Endothelial cell of umbilical vein (primary cell): Measurements from ENCODE around the gene MMP21. TPM values are rescaled to one million over a fixed set of nuclear protein-coding genes. Genes with fewer than 3 reads are reported as not detected.

Experiments
- BruUV-seq: library from RNA; stranded (reverse); fragments of 400-500 nt; replicated peaks from 2 replicates; lab custom pipeline; 2021; lab: Mats Ljungman, UMichigan
- CTCF ChIA-PET: fragments of 300-600, 350-600 bp; sonication (Branson Sonifier 250); formaldehyde crosslinking; loops from one replicate; lab custom pipeline; 2021; ENCODE audit warnings: antibody characterized with exemption, inconsistent platforms; lab: Charles Lee
- POLR2A ChIA-PET: fragments of 300-600, 350-600 bp; sonication (Branson Sonifier 250); formaldehyde crosslinking; loops from one replicate; lab custom pipeline; 2021; ENCODE audit warnings: antibody characterized with exemption, inconsistent platforms; lab: Charles Lee
- DNase-seq: peaks from one replicate; pipeline ENCODE4 v3.0.0-alpha.2; 2011; ENCODE audit warnings: low read depth, low spot score
- FAIRE-seq: peaks from 2 replicates; lab custom pipeline; 2011; peaks lifted over from hg19 to GRCh38; lab: Jason Lieb, UNC
- H2AFZ ChIP-seq: 2 replicates; pipeline ENCODE4 v1.6.0; 2012; ENCODE audit warnings: low read depth, low read length, control low read depth, inconsistent platforms
- H3K27ac ChIP-seq: 2 replicates; pipeline ENCODE4 v1.5.1; 2011; ENCODE audit warnings: low read depth, mild to moderate bottlenecking, control low read depth, low read length, moderate library complexity; ENCODE audit not compliant: insufficient read depth
- H3K27me3 ChIP-seq, 2 experiments: 2 replicates each; pipeline versions ENCODE4 v1.6.0 to v1.6.1; 2011; ENCODE audit warnings: low read length in 2 of 2, mixed read lengths in 1 of 2; ENCODE audit not compliant: control insufficient read depth in 2 of 2, insufficient read depth in 2 of 2
- H3K36me3 ChIP-seq, 2 experiments: 2 replicates in 1 of 2; 3 replicates in 1 of 2; pipeline ENCODE4 v1.5.1; 2011; ENCODE audit warnings: low read length in 2 of 2, mild to moderate bottlenecking in 1 of 2, moderate library complexity in 1 of 2; ENCODE audit not compliant: control insufficient read depth in 2 of 2, insufficient read depth in 2 of 2; ENCODE audit errors: extremely low read depth in 1 of 2
- H3K4me1 ChIP-seq: 3 replicates; pipeline ENCODE4 v1.5.1; 2011; ENCODE audit warnings: mild to moderate bottlenecking, low read length; ENCODE audit not compliant: control insufficient read depth, insufficient read depth; ENCODE audit errors: extremely low read depth
- H3K4me2 ChIP-seq: 2 replicates; pipeline ENCODE4 v1.6.1; 2011; ENCODE audit warnings: low read length, control low read depth, mixed read lengths; ENCODE audit not compliant: insufficient read depth
- H3K4me3 ChIP-seq, 3 experiments: fragments of 200-600 bp in 1 of 3; sonication (generic), shearing (Covaris generic) in 1 of 3; replicated peaks in 1 of 3; 2 replicates each; pipeline ENCODE4 v1.5.1; 2011 to 2016; ENCODE audit warnings: control low read depth in 3 of 3, low read length in 3 of 3, mild to moderate bottlenecking in 2 of 3, inconsistent platforms in 1 of 3, low read depth in 1 of 3, moderate library complexity in 1 of 3; ENCODE audit not compliant: insufficient read depth in 1 of 3
- H3K79me2 ChIP-seq: 2 replicates; pipeline ENCODE4 v1.6.0; 2012; ENCODE audit warnings: low read length, inconsistent platforms; ENCODE audit not compliant: control insufficient read depth, insufficient read depth
- H3K9ac ChIP-seq: replicated peaks from 2 replicates; pipeline ENCODE3; 2011; ENCODE audit warnings: low read length, control low read depth; ENCODE audit not compliant: insufficient read depth; ENCODE audit errors: extremely low read depth
- H3K9me1 ChIP-seq: replicated peaks from 3 replicates; pipeline ENCODE4 v1.6.0; 2011; ENCODE audit warnings: mild to moderate bottlenecking, low read length; ENCODE audit not compliant: control insufficient read depth, insufficient read depth; ENCODE audit errors: extremely low read depth
- H3K9me3 ChIP-seq: replicated peaks from 2 replicates; pipeline ENCODE4 v1.5.1; 2012; ENCODE audit warnings: low read length, inconsistent platforms; ENCODE audit not compliant: control insufficient read depth, insufficient read depth
- H4K20me1 ChIP-seq: replicated peaks from 2 replicates; pipeline ENCODE3; 2011; ENCODE audit warnings: mild to moderate bottlenecking, low read length; ENCODE audit not compliant: control insufficient read depth, insufficient read depth; ENCODE audit errors: extremely low read depth
- EZH2 ChIP-seq: IDR thresholded peaks from 2 replicates; pipeline ENCODE4 v1.6.1; 2012; ENCODE audit warnings: borderline replicate concordance, low read depth, mild to moderate bottlenecking, moderate library complexity, low read length, inconsistent platforms; ENCODE audit not compliant: severe bottlenecking
- FOS ChIP-seq: IDR thresholded peaks from 2 replicates; pipeline ENCODE4 v1.6.1; 2011; ENCODE audit warnings: mild to moderate bottlenecking, low read length, moderate library complexity, borderline replicate concordance; ENCODE audit not compliant: insufficient read depth
- GATA2 ChIP-seq: IDR thresholded peaks from 2 replicates; pipeline ENCODE4 v1.7.0; 2011; ENCODE audit warnings: low read depth, mild to moderate bottlenecking, moderate library complexity, mixed read lengths, low read length; ENCODE audit not compliant: insufficient read length, insufficient read depth
- MAX ChIP-seq: IDR thresholded peaks from 2 replicates; pipeline ENCODE4 v1.6.1; 2011; ENCODE audit not compliant: insufficient read depth, insufficient read length
- MYC ChIP-seq: IDR thresholded peaks from one replicate; pipeline ENCODE4 v1.6.1; 2011; ENCODE audit warnings: mild to moderate bottlenecking, low read depth, low read length
- POLR2A ChIP-seq: IDR thresholded peaks from 2 replicates; pipeline ENCODE4 v1.6.1; 2012; ENCODE audit warnings: low read depth, mild to moderate bottlenecking, control low read depth, low read length
- POLR2AphosphoS5 ChIP-seq: IDR thresholded peaks from 2 replicates; pipeline ENCODE4 v1.6.1; 2012; ENCODE audit warnings: low read depth, mild to moderate bottlenecking, control low read depth, low read length, moderate library complexity; ENCODE audit not compliant: insufficient read depth
- dilution Hi-C: fragments of 300-500 bp; cut with MboI; formaldehyde crosslinking; loops from one replicate; pipeline ENCODE4 v1.15.0; 2019; ENCODE audit warnings: low sequenced_read_pairs; ENCODE audit not compliant: extremely low pct_ligation_motif_present
- intact Hi-C: fragments of 100-400 bp; cut with micrococcal nuclease; formaldehyde crosslinking; loops from one replicate; pipeline ENCODE4 v1.10.0; 2022
- polyA plus RNA-seq, 4 experiments: library from polyadenylated mRNA; depleted of rRNA in 3 of 4; stranded (reverse) in 3 of 4; unstranded in 1 of 4; fragments of >200 nt; gene quantifications; 2 replicates each; pipeline versions ENCODE4 v1.2.1 to v1.2.3, GENCODE V29; 2011 to 2012; ENCODE audit warnings: missing spikeins in 1 of 4
- total RNA-seq: library from RNA; stranded (reverse); gene quantifications from 2 replicates; pipeline ENCODE4 v1.2.3, GENCODE V29; 2021
- TF ChIP-seq, protein P1 (sequence below), 2 donors: IDR thresholded peaks; 1 replicate in 1 of 2; 2 replicates in 1 of 2; pipeline ENCODE4 v1.5.1; 2011; ENCODE audit warnings: low read length in 2 of 2, mild to moderate bottlenecking in 2 of 2, moderate library complexity in 2 of 2, control low read depth in 1 of 2, inconsistent platforms in 1 of 2, low read depth in 1 of 2; ENCODE audit not compliant: insufficient read depth in 1 of 2; ENCODE audit errors: extremely low read depth in 1 of 2

MMP21 gene
- total and polyA plus RNA-seq, 2 donors (not counting 3 experiments of a cell fraction or from before 2014, with no cell fraction given) = 0.06 TPM; not detected in 1

DNA sequence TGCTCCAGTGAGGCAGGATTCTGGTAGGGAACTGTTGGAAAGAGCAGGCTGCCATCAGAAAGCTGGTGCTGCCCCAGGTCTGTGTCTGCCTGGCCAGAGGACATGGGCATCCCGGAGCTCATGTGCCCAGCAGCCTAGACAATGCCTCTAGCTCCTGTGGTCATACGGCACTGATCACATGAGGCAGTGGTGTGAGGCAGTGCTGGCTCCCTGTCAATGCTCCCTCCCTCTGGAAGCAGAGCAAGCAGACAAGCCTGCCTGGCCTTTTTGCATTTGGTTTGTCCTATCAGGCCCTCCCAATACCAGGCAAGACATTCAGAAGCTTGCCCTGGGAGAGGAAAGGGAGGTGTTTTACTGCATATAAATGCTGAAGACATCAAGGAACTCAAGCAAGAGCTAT is 19.5 kb upstream of the MMP21 start:
- DNase-seq (no peak), FAIRE-seq (no peak)
- ChIA-PET CTCF (no interaction called here), POLR2A (no interaction called here)
- no peaks in the 10 kb centered on the region for H3K4me1 ChIP-seq
- TF ChIP-seq MAX = no peak
- TF ChIP-seq POLR2A = no peak
- no peak for TF ChIP-seq MYC
- TF ChIP-seq POLR2AphosphoS5 = no peak
- no peak for TF ChIP-seq FOS
- H3K4me2 ChIP-seq = no peak overlapping the region
- H3K9me3 ChIP-seq = no peaks in the 10 kb centered on the region
- no peaks in the 10 kb centered on the region for H3K79me2 ChIP-seq
- no peak overlapping the region for H3K4me3 ChIP-seq
- no peak overlapping the region for H3K9ac ChIP-seq
- no peak overlapping the region for H3K27ac ChIP-seq
- BruUV-seq = no TSS peak
- dilution Hi-C loops (no loop called here), intact Hi-C loops (no loop called here)
- H2AFZ ChIP-seq = no peak overlapping the region
- peaks cover 2 to 26% of the 10 kb centered on the region in 2 experiments for H3K36me3 ChIP-seq
- H4K20me1 ChIP-seq = no peaks in the 10 kb centered on the region
- H3K27me3 ChIP-seq = no peaks in the 10 kb centered on the region
- H3K9me1 ChIP-seq = no peaks in the 10 kb centered on the region

GRCh38 chr10:125792342-125793300 is 17.0 kb upstream of the MMP21 start:
- Histone ChIP-seq H3K4me3 (no peak overlapping the region), H3K9me1 (no peaks in the 10 kb centered on the region), H3K79me2 (no peaks in the 10 kb centered on the region), H3K4me1 (no peaks in the 10 kb centered on the region), H3K9me3 (no peaks in the 10 kb centered on the region), H3K4me2 (no peak overlapping the region), H3K27ac (no peak overlapping the region), H2AFZ (no peak overlapping the region), H3K9ac (no peak overlapping the region), H3K36me3 (peaks cover 2 to 26% of the 10 kb centered on the region in 2 experiments), H3K27me3 (no peaks in the 10 kb centered on the region), H4K20me1 (no peaks in the 10 kb centered on the region)
- dilution Hi-C loops (no loop called here), intact Hi-C loops (no loop called here)
- FAIRE-seq (no peak), DNase-seq (no peak)
- no peak for TF ChIP-seq GATA2
- no peak for TF ChIP-seq EZH2
- TF ChIP-seq MAX = no peak
- no peak for TF ChIP-seq MYC
- no peak for TF ChIP-seq POLR2AphosphoS5
- TF ChIP-seq POLR2A = no peak
- TF ChIP-seq, protein P1, sequence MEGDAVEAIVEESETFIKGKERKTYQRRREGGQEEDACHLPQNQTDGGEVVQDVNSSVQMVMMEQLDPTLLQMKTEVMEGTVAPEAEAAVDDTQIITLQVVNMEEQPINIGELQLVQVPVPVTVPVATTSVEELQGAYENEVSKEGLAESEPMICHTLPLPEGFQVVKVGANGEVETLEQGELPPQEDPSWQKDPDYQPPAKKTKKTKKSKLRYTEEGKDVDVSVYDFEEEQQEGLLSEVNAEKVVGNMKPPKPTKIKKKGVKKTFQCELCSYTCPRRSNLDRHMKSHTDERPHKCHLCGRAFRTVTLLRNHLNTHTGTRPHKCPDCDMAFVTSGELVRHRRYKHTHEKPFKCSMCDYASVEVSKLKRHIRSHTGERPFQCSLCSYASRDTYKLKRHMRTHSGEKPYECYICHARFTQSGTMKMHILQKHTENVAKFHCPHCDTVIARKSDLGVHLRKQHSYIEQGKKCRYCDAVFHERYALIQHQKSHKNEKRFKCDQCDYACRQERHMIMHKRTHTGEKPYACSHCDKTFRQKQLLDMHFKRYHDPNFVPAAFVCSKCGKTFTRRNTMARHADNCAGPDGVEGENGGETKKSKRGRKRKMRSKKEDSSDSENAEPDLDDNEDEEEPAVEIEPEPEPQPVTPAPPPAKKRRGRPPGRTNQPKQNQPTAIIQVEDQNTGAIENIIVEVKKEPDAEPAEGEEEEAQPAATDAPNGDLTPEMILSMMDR (IDR thresholded peaks at IDR 0.05; ENCODE audit: extremely low read depth in 1 of 2, insufficient read depth in 1 of 2, low read depth in 1 of 2, low read length in 2 of 2) = no peak
- no peak for TF ChIP-seq FOS
- ChIA-PET CTCF (no interaction called here), POLR2A (no interaction called here)
- BruUV-seq = no TSS peak
